Neuronal stem cell (in vitro differentiated cells): ENCODE results near the gene OR6B2.
A peak's percentile ranks its signal among the peaks of the same experiment; 100 is the strongest.

Source experiments
- DNase-seq: peaks from one replicate; pipeline ENCODE4 v3.0.0-alpha.2; 2013; ENCODE audit warnings: low spot score
- H2AFZ ChIP-seq: one replicate; pipeline ENCODE4 v1.6.1; 2013; ENCODE audit warnings: mild to moderate bottlenecking, low read length, inconsistent platforms
- H2AK5ac ChIP-seq: 2 replicates; pipeline ENCODE4 v1.6.1; 2013; ENCODE audit warnings: low read depth, mild to moderate bottlenecking, inconsistent platforms, low read length, moderate library complexity, mixed read lengths
- H2BK120ac ChIP-seq: 2 replicates; pipeline ENCODE4 v1.6.1; 2013; ENCODE audit warnings: low read depth, mild to moderate bottlenecking, inconsistent platforms, low read length, moderate library complexity, mixed read lengths
- H2BK12ac ChIP-seq: one replicate; pipeline ENCODE4 v1.6.1; 2013; ENCODE audit warnings: low read length, inconsistent platforms
- H2BK15ac ChIP-seq: 2 replicates; pipeline ENCODE4 v1.6.1; 2013; ENCODE audit warnings: mild to moderate bottlenecking, low read length, inconsistent platforms, mixed read lengths
- H2BK5ac ChIP-seq: one replicate; pipeline ENCODE4 v1.6.1; 2013; ENCODE audit warnings: inconsistent platforms, mild to moderate bottlenecking, low read length, moderate library complexity
- H3K14ac ChIP-seq: one replicate; pipeline ENCODE4 v1.6.1; 2013; ENCODE audit warnings: low read length, inconsistent platforms
- H3K18ac ChIP-seq: 2 replicates; pipeline ENCODE4 v1.6.1; 2013; ENCODE audit warnings: low read length, inconsistent platforms
- H3K23ac ChIP-seq: 2 replicates; pipeline ENCODE4 v1.6.1; 2013; ENCODE audit warnings: low read depth, mild to moderate bottlenecking, mixed read lengths, low read length, inconsistent platforms; ENCODE audit not compliant: poor library complexity
- H3K27ac ChIP-seq: replicated peaks from 3 replicates; pipeline ENCODE4 v1.5.1; 2013; ENCODE audit warnings: low read length, inconsistent platforms
- H3K27me3 ChIP-seq, 3 experiments: 2 replicates each; pipeline ENCODE4 v1.6.1; 2013; ENCODE audit warnings: low read length in 3 of 3, mild to moderate bottlenecking in 2 of 3, inconsistent platforms in 1 of 3, low read depth in 1 of 3, mixed read lengths in 1 of 3, moderate library complexity in 1 of 3; ENCODE audit not compliant: control insufficient read depth in 3 of 3, insufficient read depth in 3 of 3
- H3K36me3 ChIP-seq, 2 donors: replicated peaks in 1 of 2; 2 replicates each; pipeline ENCODE4 v1.6.1; 2013; ENCODE audit warnings: low read length in 2 of 2; ENCODE audit not compliant: control insufficient read depth in 2 of 2, insufficient read depth in 2 of 2
- H3K4ac ChIP-seq: 2 replicates; pipeline ENCODE4 v1.6.1; 2013; ENCODE audit warnings: inconsistent platforms, mild to moderate bottlenecking, low read length, moderate library complexity
- H3K4me1 ChIP-seq, 2 donors: 1 replicate in 1 of 2; 2 replicates in 1 of 2; pipeline ENCODE4 v1.6.1; 2013; ENCODE audit warnings: low read length in 2 of 2, low read depth in 1 of 2; ENCODE audit not compliant: control insufficient read depth in 2 of 2, insufficient read depth in 1 of 2
- H3K4me2 ChIP-seq: one replicate; pipeline ENCODE4 v1.6.1; 2013; ENCODE audit warnings: mild to moderate bottlenecking, low read length, inconsistent platforms; ENCODE audit not compliant: insufficient read depth, poor library complexity, severe bottlenecking
- H3K4me3 ChIP-seq, 2 donors: 2 replicates each; pipeline ENCODE4 v1.5.1; 2013; ENCODE audit warnings: low read length in 2 of 2, mild to moderate bottlenecking in 2 of 2, inconsistent platforms in 1 of 2, moderate library complexity in 1 of 2
- H3K79me1 ChIP-seq: one replicate; pipeline ENCODE4 v1.6.1; 2013; ENCODE audit warnings: low read depth, mild to moderate bottlenecking, inconsistent platforms, low read length, moderate library complexity
- H3K9ac ChIP-seq: one replicate; pipeline ENCODE4 v1.6.1; 2013; ENCODE audit warnings: mild to moderate bottlenecking, low read depth, low read length, inconsistent platforms; ENCODE audit not compliant: poor library complexity
- H3K9me3 ChIP-seq, 2 donors: replicated peaks in 1 of 2; 2 replicates each; pipeline versions ENCODE3 to v1.6.1; 2013; ENCODE audit warnings: low read length in 2 of 2, mild to moderate bottlenecking in 2 of 2, inconsistent platforms in 1 of 2, low read depth in 1 of 2, mixed read lengths in 1 of 2, moderate library complexity in 1 of 2; ENCODE audit not compliant: control insufficient read depth in 2 of 2, insufficient read depth in 1 of 2
- H4K8ac ChIP-seq: one replicate; pipeline ENCODE4 v1.6.1; 2013; ENCODE audit warnings: low read depth, mild to moderate bottlenecking, inconsistent platforms, low read length, moderate library complexity
- H4K91ac ChIP-seq: one replicate; pipeline ENCODE4 v1.6.1; 2013; ENCODE audit warnings: low read length, low read depth, mild to moderate bottlenecking, inconsistent platforms; ENCODE audit not compliant: poor library complexity
- WGBS, 2 donors: extraction: QIAGEN DNeasy Blood & Tissue Kit; methylation state at CpG; one replicate each; pipeline ENCODE4 v1.1.7; 2013; ENCODE audit warnings: missing lambda C conversion rate in 2 of 2, mixed read lengths in 1 of 2; ENCODE audit not compliant: insufficient read length in 2 of 2, insufficient replicate concordance in 1 of 2; ENCODE audit errors: extremely low coverage in 2 of 2; 5-methylcytosine and 5-hydroxymethylcytosine counted together

Gene OR6B2

DNA sequence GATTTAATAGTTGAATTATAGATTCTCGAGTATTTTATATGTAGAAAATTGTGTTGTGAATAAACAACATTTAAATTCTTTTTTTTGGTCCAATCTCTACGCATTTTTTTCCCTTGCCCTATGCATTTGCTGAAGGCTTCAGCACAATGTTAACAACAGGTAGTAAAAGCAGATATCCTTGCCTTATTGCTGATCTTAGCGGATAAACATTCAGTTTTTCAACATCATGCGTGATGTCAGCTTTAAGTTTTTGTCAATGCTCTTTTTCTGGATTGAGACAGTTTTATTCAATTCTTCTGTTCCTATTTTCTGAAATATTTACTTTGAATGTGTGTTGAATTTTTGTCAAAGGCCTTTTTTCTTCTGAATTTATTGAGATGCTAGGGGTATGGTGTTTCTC is 34.7 kb upstream of the OR6B2 start:
- Histone ChIP-seq H3K4me1 (no peaks in the 10 kb centered on the region), H3K27me3 (peaks cover 0 to 12% (median 0%) of the 10 kb centered on the region in 3 experiments), H2BK5ac (no peak overlapping the region), H2AFZ (no peak overlapping the region), H3K14ac (no peak overlapping the region), H2BK12ac (no peak overlapping the region), H3K4me2 (no peak overlapping the region), H3K23ac (no peak overlapping the region), H4K8ac (no peak overlapping the region), H4K91ac (no peak overlapping the region), H3K27ac (no peak overlapping the region), H3K18ac (no peak overlapping the region), H2BK120ac (no peak overlapping the region), H2BK15ac (no peak overlapping the region), H3K4ac (no peak overlapping the region), H3K9me3 (no peaks in the 10 kb centered on the region), H3K4me3 (no peak overlapping the region), H3K9ac (no peak overlapping the region), H3K36me3 (no peaks in the 10 kb centered on the region), H3K79me1 (no peaks in the 10 kb centered on the region), H2AK5ac (no peak overlapping the region)
- DNase-seq, result no peak
- no CpG with 5 or more reads among the region's 4 CpGs for WGBS, 2 donors

DNA sequence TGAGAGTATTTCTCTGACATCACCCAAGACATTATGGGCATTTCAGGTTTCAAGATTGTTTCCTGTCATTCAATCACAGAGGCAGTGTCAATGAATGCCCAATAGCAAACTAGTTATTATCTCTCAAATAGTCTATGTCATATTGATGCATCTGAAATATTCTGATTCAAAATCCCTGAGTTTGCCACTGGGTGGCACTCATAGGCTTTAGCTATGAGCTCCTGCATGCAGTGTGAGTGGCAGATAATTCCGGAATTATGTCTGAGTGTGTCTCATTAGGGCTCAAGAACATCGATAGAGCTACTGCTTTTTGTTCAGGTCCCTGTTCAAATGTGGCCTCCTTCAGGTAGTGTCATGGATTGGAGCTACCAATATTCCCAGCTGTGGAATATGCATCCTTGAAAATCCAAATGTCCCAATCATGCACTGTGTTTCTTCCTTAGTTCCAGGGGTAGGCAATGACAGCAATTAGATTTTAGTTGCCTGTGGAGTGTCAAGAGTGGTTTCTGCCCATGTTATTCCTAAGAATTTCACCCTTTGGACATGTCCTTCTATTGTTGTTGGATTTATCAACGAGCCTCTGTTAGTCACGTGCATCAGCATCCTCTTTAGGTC is 30.9 kb upstream of the OR6B2 start:
- H3K23ac ChIP-seq, result no peak overlapping the region
- H3K9ac ChIP-seq, result no peak overlapping the region
- H3K4ac ChIP-seq, result no peak overlapping the region
- H3K18ac ChIP-seq, result no peak overlapping the region
- no CpG with 5 or more reads among the region's 4 CpGs for WGBS, 2 donors
- H2BK15ac ChIP-seq, result no peak overlapping the region
- H3K36me3 ChIP-seq, result no peaks in the 10 kb centered on the region
- H2BK12ac ChIP-seq, result no peak overlapping the region
- H4K8ac ChIP-seq, result no peak overlapping the region
- no peak overlapping the region for H4K91ac ChIP-seq
- H3K14ac ChIP-seq, result no peak overlapping the region
- no peak overlapping the region for H2AFZ ChIP-seq
- H3K79me1 ChIP-seq, result no peaks in the 10 kb centered on the region
- H3K27me3 ChIP-seq, result peaks cover 0 to 34% (median 2%) of the 10 kb centered on the region in 3 experiments
- DNase-seq, result peak; percentile 31
- no peak overlapping the region for H2AK5ac ChIP-seq
- H2BK5ac ChIP-seq, result no peak overlapping the region
- H3K9me3 ChIP-seq, result no peaks in the 10 kb centered on the region
- H3K4me1 ChIP-seq, result no peaks in the 10 kb centered on the region
- no peak overlapping the region for H3K4me3 ChIP-seq
- H3K4me2 ChIP-seq, result no peak overlapping the region
- no peak overlapping the region for H3K27ac ChIP-seq
- no peak overlapping the region for H2BK120ac ChIP-seq

DNA sequence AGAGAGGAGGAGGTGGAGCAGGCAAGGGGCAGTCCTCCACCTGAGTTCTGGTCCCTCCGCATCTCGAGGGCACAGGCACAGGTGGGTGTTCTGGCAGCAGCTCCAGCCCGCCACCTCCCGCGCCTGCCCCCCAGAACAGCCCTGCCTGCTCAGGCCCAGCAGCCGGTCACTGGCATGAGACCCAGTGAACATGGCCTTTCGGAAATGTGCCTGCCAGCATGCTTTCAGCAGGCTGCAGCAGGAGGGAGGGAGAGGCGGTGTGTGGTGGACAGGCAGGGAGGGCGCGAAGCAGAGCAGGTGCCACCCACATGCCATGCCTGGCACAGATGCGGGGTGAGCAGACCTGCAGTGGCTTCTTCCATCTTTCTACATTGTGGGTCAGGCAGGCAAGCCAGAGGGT is 26.4 kb upstream of the OR6B2 start:
- no peaks in the 10 kb centered on the region for H3K4me1 ChIP-seq
- no peak overlapping the region for H3K27ac ChIP-seq
- peak overlapping the region; percentile 95 for H3K14ac ChIP-seq
- no peak overlapping the region for H2BK5ac ChIP-seq
- peak overlapping the region; percentile 30 for H2BK15ac ChIP-seq
- H3K9me3 ChIP-seq, result no peaks in the 10 kb centered on the region
- no peaks in the 10 kb centered on the region for H3K79me1 ChIP-seq
- peak overlapping the region; percentile 80 for H2BK12ac ChIP-seq
- no peak overlapping the region for H4K91ac ChIP-seq
- peak overlapping the region; percentile 30 for H3K18ac ChIP-seq
- no CpG with 5 or more reads among the region's 11 CpGs for WGBS, 2 donors
- H3K27me3 ChIP-seq, result peaks cover 0 to 60% (median 2%) of the 10 kb centered on the region in 3 experiments
- H3K23ac ChIP-seq, result peak overlapping the region; percentile 92
- no peak overlapping the region for H2AFZ ChIP-seq
- DNase-seq, result no peak
- no peaks in the 10 kb centered on the region for H3K36me3 ChIP-seq
- H3K4ac ChIP-seq, result no peak overlapping the region
- no peak overlapping the region for H3K9ac ChIP-seq
- H3K4me2 ChIP-seq, result no peak overlapping the region
- H2BK120ac ChIP-seq, result no peak overlapping the region
- peak overlapping the region; percentile 51 for H2AK5ac ChIP-seq
- no peak overlapping the region for H4K8ac ChIP-seq
- no peak overlapping the region for H3K4me3 ChIP-seq

DNA sequence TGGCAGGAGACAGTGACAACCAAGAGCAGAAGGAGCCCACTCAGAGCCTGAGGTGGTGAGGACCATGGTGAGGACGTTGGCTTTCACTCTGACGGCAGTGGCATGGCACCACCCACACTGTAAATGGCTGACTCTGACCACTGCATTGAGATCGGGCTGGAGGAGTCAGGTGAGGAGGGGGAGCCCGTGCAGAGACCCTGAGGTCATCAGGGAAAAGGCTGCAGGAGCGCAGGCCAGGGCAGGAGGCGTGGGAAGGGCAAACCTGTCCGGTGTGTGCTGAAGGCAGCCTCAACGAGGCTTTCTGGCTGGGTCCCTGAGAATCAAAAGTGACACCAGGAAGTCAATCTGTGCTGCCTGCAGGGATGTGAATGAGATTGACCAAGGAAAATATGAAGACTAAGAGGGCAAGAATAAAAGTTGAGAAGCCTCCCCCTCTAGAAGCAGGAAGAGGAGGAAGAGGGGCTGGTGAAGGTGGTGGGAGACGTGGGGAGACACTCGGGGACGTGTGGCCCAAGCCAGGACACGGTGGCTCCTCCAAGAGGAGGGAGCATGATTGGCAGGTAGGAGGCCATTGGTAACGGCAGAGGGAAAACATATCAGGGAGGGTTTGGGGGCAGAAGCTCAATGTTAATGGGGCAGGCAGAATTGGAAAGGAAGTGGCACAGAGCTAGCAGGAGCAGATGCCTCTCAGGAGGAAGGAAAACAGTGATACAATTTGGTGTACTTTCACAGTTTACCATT is 25.1 kb upstream of the OR6B2 start:
- no peak overlapping the region for H3K9ac ChIP-seq
- no peaks in the 10 kb centered on the region for H3K36me3 ChIP-seq
- H3K27me3 ChIP-seq, result peaks cover 0 to 67% (median 2%) of the 10 kb centered on the region in 3 experiments
- no peak overlapping the region for H2BK12ac ChIP-seq
- no peak for DNase-seq
- WGBS, 2 donors, result no CpG with 5 or more reads among the region's 13 CpGs
- no peak overlapping the region for H2AFZ ChIP-seq
- H3K23ac ChIP-seq, result no peak overlapping the region
- H2BK120ac ChIP-seq, result no peak overlapping the region
- H4K8ac ChIP-seq, result no peak overlapping the region
- H3K27ac ChIP-seq, result no peak overlapping the region
- H3K4ac ChIP-seq, result no peak overlapping the region
- no peak overlapping the region for H3K4me3 ChIP-seq
- H2BK5ac ChIP-seq, result no peak overlapping the region
- peak overlapping the region; percentile 67 for H3K18ac ChIP-seq
- H3K9me3 ChIP-seq, result no peaks in the 10 kb centered on the region
- H4K91ac ChIP-seq, result no peak overlapping the region
- H3K4me1 ChIP-seq, result no peaks in the 10 kb centered on the region
- no peaks in the 10 kb centered on the region for H3K79me1 ChIP-seq
- no peak overlapping the region for H3K14ac ChIP-seq
- H3K4me2 ChIP-seq, result no peak overlapping the region
- H2AK5ac ChIP-seq, result peak overlapping the region; percentile 33
- H2BK15ac ChIP-seq, result no peak overlapping the region
